Measurements from ENCODE around the gene UBASH3B.

UBASH3B gene

DNA sequence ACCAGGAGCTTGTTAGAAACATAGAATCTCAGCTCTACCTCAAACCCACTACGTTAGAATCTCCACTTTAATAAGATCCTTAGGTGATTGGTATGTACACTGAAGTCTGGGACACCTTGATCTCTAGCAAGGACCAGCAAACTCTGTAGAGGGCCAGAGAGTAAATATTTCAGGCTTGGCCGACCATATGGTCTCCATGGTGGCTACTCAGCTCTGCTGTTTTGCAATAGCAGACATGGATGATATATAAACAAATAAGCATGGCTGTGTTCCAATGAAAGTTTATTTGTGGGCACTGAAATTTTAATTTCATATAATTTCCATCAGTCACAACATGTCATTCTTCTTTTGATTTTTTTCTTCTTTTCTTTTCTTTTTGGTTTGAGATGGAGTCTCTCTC lies 23.9 kb downstream of the UBASH3B start:
- no peak for DNase-seq

DNA sequence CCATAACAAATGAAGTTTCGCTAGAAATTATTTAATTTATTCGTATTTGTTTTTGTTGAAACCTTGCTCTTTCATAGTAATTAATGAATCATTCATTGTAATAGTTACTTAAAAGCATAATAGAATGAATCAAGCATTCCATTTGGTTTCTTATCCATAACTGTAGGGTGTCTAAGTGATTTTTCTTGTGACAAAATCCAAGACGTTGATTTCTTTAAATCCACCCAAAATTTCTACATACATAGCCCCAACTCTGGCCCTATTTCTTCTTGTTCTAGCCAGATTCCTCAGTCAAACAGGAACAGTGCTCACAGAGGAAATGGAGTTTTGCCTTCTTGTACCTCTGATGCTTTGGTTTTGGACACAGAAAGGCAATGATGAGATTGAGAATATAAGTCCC lies 25.5 kb downstream of the UBASH3B start:
- DNase-seq = no peak

DNA sequence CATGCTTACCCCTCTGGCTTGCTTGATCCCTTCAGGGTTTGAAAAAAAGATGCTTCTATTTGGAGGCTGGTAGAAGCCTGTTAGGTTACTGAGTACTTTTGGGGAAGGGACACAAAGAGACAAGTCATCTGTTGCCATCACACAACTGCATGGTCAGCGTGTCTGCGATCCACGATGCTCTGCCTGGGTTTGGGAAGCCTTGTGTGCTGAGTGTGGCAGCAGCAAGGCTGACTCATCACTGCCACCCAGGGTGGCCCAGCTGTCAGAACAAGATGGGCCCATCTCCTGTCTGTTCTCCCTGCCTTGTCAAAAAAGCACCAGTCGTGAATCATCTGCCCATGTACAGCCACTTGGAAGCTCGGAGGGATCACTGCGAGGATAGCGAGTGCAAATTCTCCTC lies 26.2 kb downstream of the UBASH3B start:
- no peak for DNase-seq

DNA sequence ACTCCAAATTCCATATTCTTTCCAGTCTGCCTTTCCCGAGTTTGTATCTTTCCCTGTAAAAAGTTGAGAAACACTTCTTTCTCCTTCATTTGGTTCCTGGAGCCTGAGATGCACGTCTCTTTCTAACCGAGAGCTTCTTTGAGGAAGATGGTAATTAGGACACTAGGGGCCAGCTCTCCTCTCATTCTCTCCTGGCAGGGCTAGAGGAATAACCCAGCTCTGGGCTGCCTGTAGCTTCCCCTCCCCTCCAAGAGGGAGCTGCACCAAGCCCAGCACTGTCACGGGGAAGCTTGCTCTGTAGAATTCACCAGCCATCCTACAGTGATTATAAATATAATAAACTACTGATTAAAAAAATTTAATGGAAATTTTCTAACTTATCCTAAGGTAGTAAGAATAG lies 26.9 kb downstream of the UBASH3B start:
- DNase-seq = no peak

DNA sequence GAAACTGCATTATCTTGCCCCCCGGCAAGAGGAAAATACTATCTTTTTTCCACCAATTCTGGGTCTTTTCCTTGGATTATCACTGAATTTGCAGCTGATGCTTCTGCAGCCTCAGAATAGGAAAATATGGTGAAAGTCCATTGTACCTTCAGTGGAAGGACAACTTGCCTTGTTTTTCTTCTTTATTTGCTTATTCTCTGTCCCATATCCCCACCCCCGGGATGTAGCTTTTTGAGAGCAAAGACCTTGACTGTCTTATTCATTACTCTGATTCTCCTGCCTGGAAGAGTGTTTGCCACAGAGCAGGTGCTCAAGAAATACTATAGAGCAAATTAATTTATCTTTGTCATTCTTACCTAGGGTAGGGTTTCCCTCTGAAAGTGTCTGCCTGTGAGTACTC lies 29.5 kb downstream of the UBASH3B start:
- DNase-seq = no peak

DNA sequence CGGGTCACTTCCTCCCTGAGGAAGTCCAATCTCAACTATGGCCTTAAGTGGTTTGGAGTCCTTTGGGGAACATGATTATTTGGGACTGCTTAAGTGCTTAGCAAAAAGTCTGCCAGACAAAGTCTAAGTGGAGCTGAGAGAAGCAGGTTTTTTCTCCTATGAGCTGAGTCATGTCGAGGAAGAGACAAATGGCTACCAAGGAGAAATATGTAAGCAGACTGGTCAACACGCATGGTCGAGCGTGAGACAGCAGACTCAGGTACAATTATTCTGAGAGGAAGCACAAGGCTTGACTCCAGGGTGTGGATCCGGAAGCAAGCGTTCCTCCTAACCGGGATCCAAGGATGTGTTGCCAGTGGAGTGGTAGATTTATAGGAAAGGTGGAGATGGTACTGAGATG lies 30.6 kb downstream of the UBASH3B start:
- DNase-seq = no peak

DNA sequence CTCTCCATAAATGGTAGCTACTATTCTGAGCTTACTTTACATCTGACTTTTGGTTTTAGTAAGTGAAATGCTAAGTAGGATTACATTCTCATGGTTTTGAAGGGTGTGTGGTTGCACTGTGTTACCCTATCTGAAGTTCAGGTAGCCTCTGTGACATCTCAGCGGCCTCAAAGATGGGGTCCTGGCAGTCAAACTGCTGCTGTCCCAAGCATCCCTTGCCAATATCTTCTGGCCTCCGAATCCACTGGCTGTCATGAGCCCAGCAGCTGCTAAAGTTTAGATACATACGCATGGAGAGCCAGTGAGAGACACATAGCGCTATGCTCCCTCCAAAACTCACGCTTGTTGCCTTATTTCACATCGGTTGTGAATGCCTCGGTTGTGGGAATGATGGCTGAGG lies 34.9 kb downstream of the UBASH3B start:
- no peak for DNase-seq

DNA sequence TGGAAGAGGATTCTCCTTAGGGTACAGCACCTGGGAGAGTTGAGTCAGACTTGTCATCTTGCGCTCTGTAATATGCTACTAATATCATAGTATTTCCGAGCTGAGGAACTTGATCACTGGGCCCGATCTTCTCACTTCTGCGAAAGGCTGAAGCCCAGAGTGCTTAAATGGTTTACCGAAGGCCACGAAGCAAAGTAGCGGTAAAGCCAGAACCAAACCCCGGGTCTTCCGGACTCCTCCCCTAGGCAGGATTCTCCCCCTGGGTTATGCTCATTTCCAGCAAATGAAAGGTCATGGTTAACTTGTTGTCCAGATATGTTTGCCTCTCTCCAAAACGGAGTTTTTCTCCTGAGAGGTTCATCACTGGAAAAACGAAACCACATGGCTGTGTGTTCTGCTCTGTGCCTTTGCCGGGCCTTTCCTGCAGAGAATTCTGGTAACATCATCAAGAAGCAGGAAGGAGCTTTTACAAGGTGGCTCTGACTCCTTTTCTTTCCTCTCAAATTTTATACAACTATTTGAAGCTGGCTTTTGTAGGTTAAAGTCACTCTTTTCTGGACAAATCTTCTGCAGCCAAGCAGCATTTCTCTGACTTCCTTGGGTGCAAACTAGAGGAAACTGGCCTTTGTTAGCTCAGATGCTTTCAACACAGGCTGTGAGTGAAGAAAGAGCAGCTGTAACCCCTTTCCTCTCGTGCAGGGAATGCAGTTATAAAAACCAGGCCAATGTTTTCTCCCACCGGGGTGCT lies 35.5 kb downstream of the UBASH3B start:
- no peak for DNase-seq

DNA sequence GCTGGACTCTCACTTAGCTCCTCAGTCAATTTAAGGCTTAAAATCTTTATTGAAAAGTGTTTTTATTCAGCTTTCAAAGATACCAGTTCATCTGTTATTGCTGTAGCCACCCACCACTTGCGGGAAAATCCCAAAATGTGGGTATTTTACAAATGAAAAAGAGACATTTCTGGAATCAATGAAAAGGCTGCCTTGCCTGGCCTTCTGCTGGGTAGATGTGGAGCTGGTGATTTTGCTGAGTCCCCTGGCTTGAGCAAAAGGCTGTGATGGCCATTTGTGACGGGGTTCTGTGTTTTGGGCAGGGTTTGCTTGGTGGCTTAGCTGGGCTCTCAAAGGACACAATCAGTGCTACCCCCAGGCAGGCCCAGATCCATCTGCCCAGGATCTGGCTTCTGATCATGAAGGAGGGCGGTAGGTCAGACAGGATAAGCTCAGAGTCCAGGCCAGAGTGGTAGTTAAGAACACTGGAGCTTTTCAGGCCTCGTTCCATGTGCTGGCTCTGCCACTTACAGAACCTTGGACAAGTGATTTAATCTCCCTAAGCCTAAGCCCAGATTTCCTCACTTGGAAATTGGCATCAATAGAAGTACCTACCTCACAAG lies 36.1 kb downstream of the UBASH3B start:
- DNase-seq = no peak

DNA sequence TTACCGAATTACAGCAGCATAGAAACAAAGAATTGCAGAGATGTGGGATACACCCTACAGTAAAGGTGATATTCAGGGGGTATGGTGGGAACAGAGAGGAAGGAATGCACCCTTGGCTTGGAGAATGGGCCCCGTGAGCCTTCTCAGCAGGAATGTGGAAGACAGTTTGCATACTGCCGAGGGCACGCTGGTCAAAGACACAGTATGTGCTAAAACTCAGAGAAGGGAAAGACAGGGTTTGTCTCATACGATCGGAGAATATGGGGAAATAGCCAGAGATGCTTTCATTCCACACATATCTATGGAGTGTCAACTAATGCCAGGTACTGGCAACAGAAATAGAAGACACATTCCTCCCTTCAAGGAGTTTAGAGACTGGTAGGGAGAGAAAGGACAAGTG lies 36.9 kb downstream of the UBASH3B start:
- no peak for DNase-seq

DNA sequence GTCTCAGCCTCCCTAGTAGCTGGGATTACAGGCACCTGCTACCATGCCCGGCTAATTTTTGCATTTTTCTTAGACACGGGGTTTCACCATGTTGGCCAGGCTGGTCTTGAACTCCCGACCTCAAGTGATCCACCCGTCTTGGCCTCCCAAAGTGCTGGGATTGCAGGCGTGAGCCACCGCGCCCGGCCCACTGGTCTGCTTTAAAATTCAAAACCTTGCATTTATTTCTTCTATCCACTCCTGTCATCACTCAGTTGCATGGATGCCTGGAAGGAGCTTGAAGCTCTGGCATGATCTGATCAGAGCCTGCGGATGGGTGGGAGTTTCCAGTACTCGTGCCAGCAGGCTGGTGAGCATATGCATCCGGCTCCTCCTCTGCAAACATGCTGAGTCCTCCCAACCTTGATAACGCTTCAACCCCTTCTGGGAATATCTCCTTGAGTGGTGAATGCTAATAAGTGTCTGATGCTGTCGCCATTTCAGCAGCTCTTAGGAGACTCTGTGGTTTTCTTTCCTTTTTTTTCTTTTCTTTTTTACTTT lies 39.6 kb downstream of the UBASH3B start:
- no peak for DNase-seq

DNA sequence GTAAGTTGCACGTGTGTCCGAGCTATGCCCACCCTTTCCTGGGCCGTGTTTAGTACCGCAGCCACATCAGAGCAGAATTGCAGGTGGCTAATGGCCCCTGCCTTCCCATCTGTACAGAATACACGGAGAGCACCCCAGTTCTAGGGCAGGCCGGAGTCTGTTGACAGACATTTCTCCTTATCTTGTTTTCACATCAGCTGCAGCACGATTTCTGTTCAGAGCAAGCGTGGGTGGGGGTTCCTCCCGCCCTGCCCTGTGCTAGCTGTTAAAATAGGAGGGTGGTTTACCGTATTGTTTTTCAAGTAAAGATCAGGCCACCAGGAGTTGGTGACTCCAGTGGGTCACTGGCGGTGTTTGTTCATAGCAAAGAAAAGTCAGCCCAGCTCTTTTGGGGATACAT lies 41.1 kb downstream of the UBASH3B start:
- DNase-seq = peak; percentile 67

DNA sequence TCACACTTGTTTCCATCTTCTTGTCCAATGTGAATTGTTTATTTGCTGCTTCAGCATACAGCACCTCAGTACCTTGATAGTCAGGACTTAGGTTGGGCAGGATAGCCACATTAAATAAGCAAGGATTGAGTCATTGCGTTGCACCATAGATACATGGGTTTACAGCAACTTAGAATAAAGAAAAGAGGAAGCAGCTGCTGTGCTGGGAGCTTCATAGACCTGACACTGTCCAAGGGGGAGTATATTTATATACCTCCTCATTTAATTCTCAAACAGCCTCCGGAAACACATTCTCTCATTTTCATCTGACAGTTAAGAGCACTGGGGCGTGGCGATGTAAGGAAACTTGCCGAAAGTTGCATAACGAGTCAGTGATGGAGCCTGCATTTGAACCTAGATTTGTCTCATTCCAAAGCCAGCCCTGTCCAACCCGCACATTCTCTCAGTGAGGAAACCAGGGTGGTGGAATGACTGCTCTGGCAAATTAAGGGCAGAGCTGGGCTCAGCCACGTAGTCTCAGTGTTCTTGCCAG lies 42.2 kb downstream of the UBASH3B start:
- DNase-seq = peak; percentile 13

DNA sequence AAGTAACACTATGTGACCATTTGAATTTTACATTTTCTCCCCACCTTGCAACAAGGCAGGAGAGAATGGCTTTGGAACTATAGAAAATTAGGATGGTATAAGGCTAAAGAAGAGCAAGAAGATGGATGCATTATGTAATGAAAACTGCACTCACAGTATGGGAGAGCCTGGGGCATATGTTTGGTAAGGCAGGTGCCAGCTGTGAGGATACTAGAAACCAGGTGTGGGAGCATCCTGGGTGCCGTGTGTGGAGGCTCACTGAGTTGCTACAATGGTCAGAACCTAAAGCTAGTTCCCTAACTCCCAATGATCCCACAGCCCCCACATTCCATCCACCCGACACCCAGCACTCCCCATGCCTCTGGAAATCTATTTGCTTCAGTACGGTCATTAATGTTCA lies 42.9 kb downstream of the UBASH3B start:
- DNase-seq = no peak

DNA sequence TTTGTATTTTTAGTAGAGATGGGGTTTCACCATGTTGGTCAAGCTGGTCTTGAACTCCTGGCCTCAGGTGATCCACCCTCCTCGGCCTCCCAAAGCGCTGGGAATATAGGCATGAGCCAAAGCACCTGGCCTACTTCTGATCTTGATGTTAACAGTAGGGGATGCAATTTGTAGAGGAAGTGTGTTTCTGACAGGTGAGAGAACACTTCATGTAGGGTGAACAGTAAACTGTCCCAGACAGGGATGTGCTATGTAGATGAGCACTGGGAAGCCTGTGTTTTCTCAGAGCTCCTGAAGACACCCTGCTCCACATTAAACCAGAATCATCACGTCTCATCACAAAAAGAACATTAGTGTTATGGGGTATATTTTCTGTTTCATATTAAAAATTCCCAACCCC lies 45.1 kb downstream of the UBASH3B start:
- no peak for DNase-seq

DNA sequence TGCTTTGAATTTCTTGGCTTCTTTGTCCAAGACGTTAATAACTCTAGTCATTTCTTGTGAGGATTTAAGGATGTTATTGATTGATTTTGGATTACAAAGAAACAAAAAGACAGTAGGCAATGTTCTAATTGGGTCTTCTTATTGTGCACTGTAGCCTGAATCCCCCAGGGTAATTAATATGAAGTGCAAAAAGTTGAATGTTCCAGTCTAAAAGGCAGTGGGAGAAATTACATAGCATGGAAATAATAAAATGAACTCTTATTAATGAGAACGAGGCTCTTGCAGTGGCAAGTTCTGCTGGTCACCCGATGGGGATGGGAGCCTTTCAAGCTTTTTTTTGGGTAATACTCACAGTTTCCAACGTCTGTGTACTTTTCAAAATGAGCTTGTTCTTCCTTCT lies 45.6 kb downstream of the UBASH3B start:
- no peak for DNase-seq

DNA sequence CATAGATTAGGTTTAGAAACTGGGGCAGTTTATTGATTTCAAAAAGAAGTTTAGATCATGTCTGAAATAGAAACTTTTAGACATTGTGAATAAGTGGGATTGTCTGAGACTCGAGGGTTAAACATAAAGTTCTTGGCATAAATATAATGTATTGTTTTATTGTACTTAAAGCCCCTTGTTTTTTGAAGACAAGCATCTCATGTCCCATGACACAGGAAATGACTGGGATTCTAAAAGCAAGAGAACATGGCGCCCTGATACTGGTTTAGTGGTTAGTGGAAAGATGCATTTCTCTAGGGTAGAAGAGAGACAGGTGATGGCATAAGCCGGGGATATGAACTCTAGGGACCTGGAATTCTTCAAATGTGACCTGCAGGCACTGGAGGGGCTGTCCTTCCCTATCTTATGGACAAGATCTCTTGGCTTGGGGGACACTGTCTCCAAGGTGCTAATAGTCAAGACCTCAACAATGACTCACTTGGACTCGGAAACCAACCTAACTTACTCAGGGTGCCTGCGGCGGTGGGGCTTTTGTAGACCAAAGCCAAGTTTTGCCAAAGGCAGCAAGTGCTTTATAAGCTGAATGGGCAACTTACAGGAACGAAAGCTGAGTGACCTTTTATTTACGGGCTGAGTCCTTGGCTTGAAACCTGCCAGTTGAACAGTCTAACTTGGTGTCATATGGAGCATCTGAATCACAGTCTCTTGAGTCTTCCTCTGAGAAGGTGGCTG lies 48.2 kb downstream of the UBASH3B start:
- no peak for DNase-seq

DNA sequence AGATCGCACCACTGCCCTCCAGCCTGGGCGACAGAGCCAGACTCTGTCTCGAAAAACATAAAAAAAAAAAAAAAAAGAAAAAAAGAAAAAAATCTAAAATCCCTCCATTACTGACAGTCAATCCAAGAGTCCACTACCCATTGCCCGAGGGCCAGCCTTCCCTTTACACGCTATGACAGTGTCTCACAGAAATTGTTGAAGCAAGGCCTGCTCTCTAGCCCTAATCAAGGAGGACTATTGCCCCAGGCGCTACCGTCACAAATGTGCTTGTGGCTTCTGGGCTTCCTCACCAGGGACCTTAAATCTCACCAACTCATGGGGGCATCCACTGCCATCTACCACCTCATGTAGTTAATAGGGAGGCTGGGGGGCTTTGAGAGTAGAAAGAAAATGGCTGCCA lies 49.9 kb downstream of the UBASH3B start:
- no peak for DNase-seq

DNA sequence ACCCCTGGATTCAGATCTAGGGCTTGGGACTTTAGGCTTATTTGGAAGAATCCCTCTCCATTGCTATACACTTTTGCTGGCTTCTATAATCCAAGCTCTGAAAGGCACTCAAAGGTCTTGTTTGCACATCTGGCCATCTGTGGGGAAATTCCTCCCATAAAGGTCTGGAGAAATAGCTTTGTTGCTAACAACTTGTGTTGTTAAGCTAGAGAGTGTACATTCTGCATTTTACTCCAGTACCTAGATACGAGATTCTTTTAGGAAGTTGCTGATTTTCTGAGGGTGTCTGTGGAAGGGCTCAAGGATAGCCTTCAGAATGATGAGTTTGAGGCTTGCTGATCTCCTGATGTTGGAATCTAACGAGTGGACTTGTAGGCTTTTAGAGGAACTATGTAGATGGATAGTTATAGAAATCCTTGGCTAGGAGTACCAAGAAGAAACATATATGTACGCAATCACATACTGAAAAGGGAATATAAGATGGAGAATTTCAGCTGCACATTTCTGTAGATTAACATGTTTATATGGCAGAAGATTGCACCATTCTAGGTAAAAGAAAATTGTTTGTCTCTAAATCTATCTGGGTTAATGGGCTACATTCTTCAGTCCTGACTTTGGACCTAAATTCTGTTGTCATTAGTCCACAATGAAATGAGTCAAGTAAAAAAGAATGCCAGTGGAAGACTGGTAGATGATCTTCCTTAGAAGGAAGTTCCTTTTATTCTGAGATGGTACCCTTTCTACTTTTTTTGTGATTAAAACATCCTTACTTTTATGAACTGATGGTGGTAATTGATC lies 51.0 kb downstream of the UBASH3B start:
- no peak for DNase-seq

DNA sequence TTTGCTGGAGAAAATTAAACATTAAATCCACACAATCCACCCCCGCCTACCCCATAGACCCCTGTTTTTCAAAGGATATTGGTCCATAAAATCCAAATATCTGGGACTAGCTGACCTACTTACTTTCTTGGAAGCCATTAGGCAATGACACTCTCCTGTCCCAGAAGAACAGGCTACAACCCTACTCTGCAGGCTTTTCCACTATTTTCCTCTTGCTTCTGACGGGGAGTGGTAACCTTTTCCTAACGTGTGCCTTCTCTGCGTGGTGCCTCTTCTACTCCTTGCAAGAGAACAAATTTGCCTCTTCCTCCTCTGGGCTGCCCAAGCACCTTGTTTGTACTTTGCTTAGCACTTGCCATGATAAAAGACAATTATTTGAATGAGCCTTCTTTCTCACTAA lies 51.6 kb downstream of the UBASH3B start:
- DNase-seq = no peak

DNA sequence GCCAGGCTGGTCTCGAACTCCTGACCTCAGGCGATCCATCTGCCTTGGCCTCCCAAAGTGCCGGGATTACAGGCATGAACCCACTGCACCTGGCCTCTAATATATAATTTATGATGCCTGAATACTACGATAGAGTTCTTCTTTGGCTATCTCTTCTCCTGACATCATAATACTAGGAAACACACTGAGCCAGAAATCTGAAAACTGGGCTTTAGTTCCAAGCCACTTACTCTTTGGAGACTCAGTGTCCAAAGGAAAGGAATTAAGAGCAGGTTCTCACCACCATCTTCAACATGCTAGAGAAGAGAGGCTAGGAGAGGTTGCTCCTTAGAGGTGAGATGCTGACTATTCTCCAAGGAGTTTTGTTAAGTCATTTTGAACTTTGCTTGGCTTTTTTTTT lies 52.4 kb downstream of the UBASH3B start:
- DNase-seq = no peak

DNA sequence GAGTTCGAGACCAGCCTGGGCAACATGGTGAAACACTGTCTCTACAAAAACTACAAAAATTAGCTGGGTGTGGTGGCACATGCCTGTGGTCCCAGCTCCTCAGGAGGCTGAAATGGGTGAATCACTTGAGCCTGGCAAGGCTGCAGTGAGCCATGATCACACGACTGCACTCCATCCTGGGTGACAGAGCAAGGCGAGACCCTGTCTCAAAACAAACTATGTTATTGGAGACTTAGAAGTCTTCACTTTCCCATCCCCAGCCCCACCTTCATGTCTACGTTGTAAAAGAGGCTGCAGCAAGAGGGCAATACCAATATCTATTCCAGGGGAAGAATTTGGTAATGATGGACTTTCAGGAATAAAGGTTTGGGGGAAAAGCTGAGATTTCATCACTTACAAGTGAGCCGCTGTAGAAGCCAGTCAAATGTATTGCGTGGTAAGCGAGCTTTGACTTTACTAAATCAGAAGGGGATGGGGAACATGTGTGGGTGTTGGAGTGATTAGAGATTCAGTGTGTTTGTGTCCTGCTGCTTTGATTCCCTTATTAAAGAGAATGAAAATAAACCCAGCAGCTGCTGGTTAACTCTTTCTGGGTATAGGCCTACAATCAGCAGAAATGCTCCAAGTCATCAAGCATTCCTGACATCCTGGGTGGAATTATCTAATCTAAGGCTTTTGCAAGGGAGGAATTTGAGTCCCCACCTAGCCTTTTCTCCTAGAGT lies 53.7 kb downstream of the UBASH3B start:
- DNase-seq = no peak
